ENCODE measurements around the gene TMEM150B. TPM values are rescaled to one million over a fixed set of nuclear protein-coding genes. Genes with fewer than 3 reads are reported as not detected.

The TMEM150B gene
- total and polyA plus RNA-seq, 2 experiments from 2014 or later, result 0.29 TPM; not detected in 1

GRCh38 chr19:55354698-55355212 is 29.6 kb upstream of the TMEM150B start, which contains the start of gene COX6B2:
Gene COX6B2 (minus strand): TSS chr19:55354719. CDS start chr19:55354521, 198 bp downstream.
- H3K4me2 ChIP-seq, result peak within 1 kb of the TSS; percentile 91
- Mint-ChIP-seq H3K36me3 (ENCODE audit: low read depth) (no peaks in the 10 kb centered on the region), H3K27me3 (ENCODE audit: insufficient read depth, low read depth, poor library complexity) (peaks cover 67% of the 10 kb centered on the region), H3K4me3 (peak within 1 kb of the TSS; percentile 72), H3K9me3 (no peaks in the 10 kb centered on the region), H3K4me1 (peaks cover 32% of the 10 kb centered on the region), H3K27ac (no peak within 1 kb of the TSS)
- no peaks in the 10 kb centered on the region for H3K9me2 ChIP-seq (ENCODE audit: insufficient read depth)
- peak within 1 kb of the TSS; percentile 90 for H2AFZ ChIP-seq
- H3K4me3 ChIP-seq, result peak within 1 kb of the TSS; percentile 75
- no peaks in the 10 kb centered on the region for H4K20me1 ChIP-seq (replicated peaks; ENCODE audit: insufficient read depth)
- H3K4me1 ChIP-seq (ENCODE audit: insufficient read depth), result peaks cover 23% of the 10 kb centered on the region
- H3K79me2 ChIP-seq (replicated peaks; ENCODE audit: insufficient read depth), result no peaks in the 10 kb centered on the region
- ATAC-seq, result peak; percentile 33
- H3K27ac ChIP-seq (ENCODE audit: low read depth), result no peak within 1 kb of the TSS
- no peaks in the 10 kb centered on the region for H3K36me3 ChIP-seq (ENCODE audit: insufficient read depth)
- H3F3A ChIP-seq (replicated peaks; ENCODE audit: low read depth), result peaks cover 13% of the 10 kb centered on the region
- DNase-seq (ENCODE audit: low spot score), result peak; percentile 63
- H3K27me3 ChIP-seq (ENCODE audit: insufficient read depth), result peaks cover 63% of the 10 kb centered on the region
- TF ChIP-seq POLR2AphosphoS5 (IDR thresholded peaks at IDR 0.05; ENCODE audit: low read depth), result no peak
- no peak for TF ChIP-seq ETS1 (IDR thresholded peaks at IDR 0.05)
- no peak for TF ChIP-seq REST (IDR thresholded peaks at IDR 0.05; ENCODE audit: unreplicated experiment)
- TF ChIP-seq CTCF (conservative IDR thresholded peaks at IDR 0.05; ENCODE audit: low read depth in 2 of 2), result no peak
- no peak for TF ChIP-seq CREB1 (CRISPR knock-in tag; IDR thresholded peaks at IDR 0.05; ENCODE audit: low read depth)
- no peak for TF ChIP-seq EZH2phosphoT487 (IDR thresholded peaks at IDR 0.05; ENCODE audit: unreplicated experiment)
- TF ChIP-seq ZNF114 (CRISPR knock-in tag; IDR thresholded peaks at IDR 0.05), result no peak
- TF ChIP-seq, protein P1, sequence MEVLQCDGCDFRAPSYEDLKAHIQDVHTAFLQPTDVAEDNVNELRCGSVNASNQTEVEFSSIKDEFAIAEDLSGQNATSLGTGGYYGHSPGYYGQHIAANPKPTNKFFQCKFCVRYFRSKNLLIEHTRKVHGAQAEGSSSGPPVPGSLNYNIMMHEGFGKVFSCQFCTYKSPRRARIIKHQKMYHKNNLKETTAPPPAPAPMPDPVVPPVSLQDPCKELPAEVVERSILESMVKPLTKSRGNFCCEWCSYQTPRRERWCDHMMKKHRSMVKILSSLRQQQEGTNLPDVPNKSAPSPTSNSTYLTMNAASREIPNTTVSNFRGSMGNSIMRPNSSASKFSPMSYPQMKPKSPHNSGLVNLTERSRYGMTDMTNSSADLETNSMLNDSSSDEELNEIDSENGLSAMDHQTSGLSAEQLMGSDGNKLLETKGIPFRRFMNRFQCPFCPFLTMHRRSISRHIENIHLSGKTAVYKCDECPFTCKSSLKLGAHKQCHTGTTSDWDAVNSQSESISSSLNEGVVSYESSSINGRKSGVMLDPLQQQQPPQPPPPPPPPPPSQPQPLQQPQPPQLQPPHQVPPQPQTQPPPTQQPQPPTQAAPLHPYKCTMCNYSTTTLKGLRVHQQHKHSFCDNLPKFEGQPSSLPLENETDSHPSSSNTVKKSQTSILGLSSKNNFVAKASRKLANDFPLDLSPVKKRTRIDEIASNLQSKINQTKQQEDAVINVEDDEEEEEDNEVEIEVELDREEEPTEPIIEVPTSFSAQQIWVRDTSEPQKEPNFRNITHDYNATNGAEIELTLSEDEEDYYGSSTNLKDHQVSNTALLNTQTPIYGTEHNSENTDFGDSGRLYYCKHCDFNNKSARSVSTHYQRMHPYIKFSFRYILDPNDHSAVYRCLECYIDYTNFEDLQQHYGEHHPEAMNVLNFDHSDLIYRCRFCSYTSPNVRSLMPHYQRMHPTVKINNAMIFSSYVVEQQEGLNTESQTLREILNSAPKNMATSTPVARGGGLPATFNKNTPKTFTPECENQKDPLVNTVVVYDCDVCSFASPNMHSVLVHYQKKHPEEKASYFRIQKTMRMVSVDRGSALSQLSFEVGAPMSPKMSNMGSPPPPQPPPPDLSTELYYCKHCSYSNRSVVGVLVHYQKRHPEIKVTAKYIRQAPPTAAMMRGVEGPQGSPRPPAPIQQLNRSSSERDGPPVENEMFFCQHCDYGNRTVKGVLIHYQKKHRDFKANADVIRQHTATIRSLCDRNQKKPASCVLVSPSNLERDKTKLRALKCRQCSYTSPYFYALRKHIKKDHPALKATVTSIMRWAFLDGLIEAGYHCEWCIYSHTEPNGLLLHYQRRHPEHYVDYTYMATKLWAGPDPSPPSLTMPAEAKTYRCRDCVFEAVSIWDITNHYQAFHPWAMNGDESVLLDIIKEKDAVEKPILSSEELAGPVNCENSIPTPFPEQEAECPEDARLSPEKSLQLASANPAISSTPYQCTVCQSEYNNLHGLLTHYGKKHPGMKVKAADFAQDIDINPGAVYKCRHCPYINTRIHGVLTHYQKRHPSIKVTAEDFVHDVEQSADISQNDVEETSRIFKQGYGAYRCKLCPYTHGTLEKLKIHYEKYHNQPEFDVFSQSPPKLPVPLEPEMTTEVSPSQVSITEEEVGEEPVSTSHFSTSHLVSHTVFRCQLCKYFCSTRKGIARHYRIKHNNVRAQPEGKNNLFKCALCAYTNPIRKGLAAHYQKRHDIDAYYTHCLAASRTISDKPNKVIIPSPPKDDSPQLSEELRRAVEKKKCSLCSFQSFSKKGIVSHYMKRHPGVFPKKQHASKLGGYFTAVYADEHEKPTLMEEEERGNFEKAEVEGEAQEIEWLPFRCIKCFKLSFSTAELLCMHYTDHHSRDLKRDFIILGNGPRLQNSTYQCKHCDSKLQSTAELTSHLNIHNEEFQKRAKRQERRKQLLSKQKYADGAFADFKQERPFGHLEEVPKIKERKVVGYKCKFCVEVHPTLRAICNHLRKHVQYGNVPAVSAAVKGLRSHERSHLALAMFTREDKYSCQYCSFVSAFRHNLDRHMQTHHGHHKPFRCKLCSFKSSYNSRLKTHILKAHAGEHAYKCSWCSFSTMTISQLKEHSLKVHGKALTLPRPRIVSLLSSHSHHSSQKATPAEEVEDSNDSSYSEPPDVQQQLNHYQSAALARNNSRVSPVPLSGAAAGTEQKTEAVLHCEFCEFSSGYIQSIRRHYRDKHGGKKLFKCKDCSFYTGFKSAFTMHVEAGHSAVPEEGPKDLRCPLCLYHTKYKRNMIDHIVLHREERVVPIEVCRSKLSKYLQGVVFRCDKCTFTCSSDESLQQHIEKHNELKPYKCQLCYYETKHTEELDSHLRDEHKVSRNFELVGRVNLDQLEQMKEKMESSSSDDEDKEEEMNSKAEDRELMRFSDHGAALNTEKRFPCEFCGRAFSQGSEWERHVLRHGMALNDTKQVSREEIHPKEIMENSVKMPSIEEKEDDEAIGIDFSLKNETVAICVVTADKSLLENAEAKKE (CRISPR knock-in tag; IDR thresholded peaks at IDR 0.05), result no peak
- TF ChIP-seq ZNF331 (CRISPR knock-in tag; IDR thresholded peaks at IDR 0.05; ENCODE audit: low read depth), result no peak
- TF ChIP-seq NANOG (IDR thresholded peaks at IDR 0.05; ENCODE audit: borderline replicate concordance), result no peak
- no peak for TF ChIP-seq EZH2 (IDR thresholded peaks at IDR 0.05; ENCODE audit: low read depth, unreplicated experiment)
- no peak for TF ChIP-seq STAT1 (IDR thresholded peaks at IDR 0.05; ENCODE audit: unreplicated experiment)
- TF ChIP-seq JUNB (IDR thresholded peaks at IDR 0.05; ENCODE audit: unreplicated experiment), result no peak

All from GM23338 (cell line).